ENCODE data around the gene KIAA0319L.

KIAA0319L gene

GRCh38 chr1:35557118-35557610 lies at the start of gene KIAA0319L:
KIAA0319L (minus strand) TSS chr1:35557403; CDS start chr1:35554491, 2,912 bp downstream.
- FAIRE-seq (no peak), DNase-seq (ENCODE audit: extremely low spot score, insufficient read length, low read depth) (peak; percentile 82)

GRCh38 chr1:35605867-35606182 lies 48.6 kb upstream of the KIAA0319L start:
- FAIRE-seq = no peak
- DNase-seq (ENCODE audit: extremely low spot score, insufficient read length, low read depth) = no peak

- DNase-seq (ENCODE audit: extremely low spot score, insufficient read length, low read depth) (no peak), FAIRE-seq (no peak)
These were observed 48.1 kb upstream of the KIAA0319L start for GRCh38 chr1:35605071-35605866.

GRCh38 chr1:35603941-35604340 lies 46.7 kb upstream of the KIAA0319L start:
- FAIRE-seq = no peak

GRCh38 chr1:35603468-35603867 lies 46.3 kb upstream of the KIAA0319L start:
- no peak for FAIRE-seq

More at GRCh38 chr1:35603941-35604340, 46.7 kb upstream of the KIAA0319L start:
- no peak for DNase-seq (ENCODE audit: extremely low spot score, insufficient read length, low read depth)

GRCh38 chr1:35600593-35600992 lies 43.4 kb upstream of the KIAA0319L start:
- no peak for FAIRE-seq

More at GRCh38 chr1:35603468-35603867, 46.3 kb upstream of the KIAA0319L start:
- no peak for DNase-seq (ENCODE audit: extremely low spot score, insufficient read length, low read depth)

GRCh38 chr1:35599411-35599810 lies 42.2 kb upstream of the KIAA0319L start:
- FAIRE-seq (no peak), DNase-seq (ENCODE audit: extremely low spot score, insufficient read length, low read depth) (no peak)

More at GRCh38 chr1:35600593-35600992, 43.4 kb upstream of the KIAA0319L start:
- no peak for DNase-seq (ENCODE audit: extremely low spot score, insufficient read length, low read depth)

- DNase-seq (ENCODE audit: extremely low spot score, insufficient read length, low read depth) = no peak
- no peak for FAIRE-seq
These were observed 41.7 kb upstream of the KIAA0319L start for GRCh38 chr1:35598895-35599294.

- no peak for FAIRE-seq
These were observed 40.7 kb upstream of the KIAA0319L start for GRCh38 chr1:35597870-35598269.

GRCh38 chr1:35595684-35596083 lies 38.5 kb upstream of the KIAA0319L start:
- no peak for FAIRE-seq
- DNase-seq (ENCODE audit: extremely low spot score, insufficient read length, low read depth) = no peak

More at GRCh38 chr1:35597870-35598269, 40.7 kb upstream of the KIAA0319L start:
- no peak for DNase-seq (ENCODE audit: extremely low spot score, insufficient read length, low read depth)

- no peak for FAIRE-seq
- DNase-seq (ENCODE audit: extremely low spot score, insufficient read length, low read depth) = no peak
These were observed 37.0 kb upstream of the KIAA0319L start for GRCh38 chr1:35594005-35594760.

GRCh38 chr1:35592991-35593769 lies 36.0 kb upstream of the KIAA0319L start:
- DNase-seq (ENCODE audit: extremely low spot score, insufficient read length, low read depth) = no peak
- FAIRE-seq = no peak

GRCh38 chr1:35591211-35591610 lies 34.0 kb upstream of the KIAA0319L start:
- DNase-seq (ENCODE audit: extremely low spot score, insufficient read length, low read depth) = no peak
- FAIRE-seq = no peak

GRCh38 chr1:35590476-35591040 lies 33.4 kb upstream of the KIAA0319L start:
- FAIRE-seq (no peak), DNase-seq (ENCODE audit: extremely low spot score, insufficient read length, low read depth) (no peak)

- FAIRE-seq (no peak), DNase-seq (ENCODE audit: extremely low spot score, insufficient read length, low read depth) (no peak)
These were observed 32.6 kb upstream of the KIAA0319L start for GRCh38 chr1:35589516-35590427.

- DNase-seq (ENCODE audit: extremely low spot score, insufficient read length, low read depth) = no peak
- FAIRE-seq = no peak
These were observed 31.2 kb upstream of the KIAA0319L start for GRCh38 chr1:35588197-35588910.

GRCh38 chr1:35587736-35588135 lies 30.5 kb upstream of the KIAA0319L start:
- FAIRE-seq (no peak), DNase-seq (ENCODE audit: extremely low spot score, insufficient read length, low read depth) (no peak)

- DNase-seq (ENCODE audit: extremely low spot score, insufficient read length, low read depth) = no peak
- FAIRE-seq = no peak
These were observed 29.6 kb upstream of the KIAA0319L start for GRCh38 chr1:35586808-35587207.
